SK-N-SH treated with all-trans-retinoic acid at 6 μM for 48 hours (cell line): Measurements from ENCODE around the gene LAMB1.

Experiments
- CSDC2 ChIP-seq: fragments of 250-450 bp; sonication (Bioruptor Pico); IDR thresholded peaks from 2 replicates; pipeline ENCODE4 v1.5.0; 2020; ENCODE audit warnings: mild to moderate bottlenecking, moderate library complexity
- RARB ChIP-seq: fragments of 250-450 bp; sonication (Bioruptor Pico); IDR thresholded peaks from 2 replicates; pipeline ENCODE4 v1.8.0; 2021; ENCODE audit warnings: mild to moderate bottlenecking, moderate library complexity
- SNAI2 ChIP-seq: fragments of 250-450 bp; sonication (Bioruptor Pico); IDR thresholded peaks from 2 replicates; pipeline ENCODE4 v1.5.0; 2020; ENCODE audit warnings: mild to moderate bottlenecking, moderate library complexity
- ZFP30 ChIP-seq: fragments of 450-650 bp; formaldehyde crosslinking; IDR thresholded peaks from 2 replicates; pipeline ENCODE4 v1.5.0; 2022; ENCODE audit warnings: mild to moderate bottlenecking, moderate library complexity

DNA sequence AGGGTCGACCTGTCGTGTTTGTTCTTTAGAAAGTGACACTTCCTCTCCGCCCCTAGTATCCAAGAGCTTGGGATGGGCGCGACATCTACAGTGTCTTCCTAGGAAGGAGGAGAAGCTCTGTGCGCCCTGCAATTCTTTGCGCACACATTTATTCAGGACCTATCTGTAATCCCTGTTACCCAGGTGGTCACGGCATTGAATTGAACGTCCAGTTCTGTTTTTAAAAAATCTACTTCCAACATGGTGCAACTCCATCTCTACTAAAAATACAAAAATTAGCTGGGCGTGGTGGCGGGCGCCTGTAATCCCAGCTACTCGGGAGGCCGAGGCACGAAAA is 606 bp upstream of the LAMB1 start:
- no peak for TF ChIP-seq CSDC2 (CRISPR knock-in tag)
- no peak for TF ChIP-seq SNAI2 (CRISPR knock-in tag)
- no peak for TF ChIP-seq ZFP30 (CRISPR knock-in tag)
- TF ChIP-seq RARB (CRISPR knock-in tag) = no peak
